ENCODE measurements around the gene OR2M7. TPM values are rescaled to one million over a fixed set of nuclear protein-coding genes. Genes with fewer than 3 reads are reported as not detected.
"Not testable (repeated sequence)": the region's sequence is repeated elsewhere in the genome, so short reads cannot be mapped to it uniquely, and the experiment has no call there.

Gene OR2M7
- total RNA-seq, 2 donors from 2014 or later = not detected

DNA sequence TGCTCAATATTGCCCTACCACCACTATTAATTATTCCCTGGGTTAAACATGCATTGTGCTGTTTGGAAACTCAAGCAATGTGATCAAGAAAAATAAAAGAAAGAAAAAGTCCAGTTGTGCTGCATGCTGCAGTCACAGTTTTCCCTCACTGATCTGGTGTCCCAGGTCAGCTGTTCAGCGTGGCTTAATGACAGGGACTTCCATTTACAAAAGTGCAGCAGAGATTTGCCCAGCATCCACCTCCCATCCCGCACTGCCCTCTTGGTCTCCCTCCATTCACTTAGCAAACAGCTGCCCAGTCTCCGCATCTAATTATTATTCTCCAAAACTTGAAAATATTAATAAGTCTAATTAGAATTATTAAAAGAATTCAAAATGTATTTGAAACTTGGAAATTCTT lies 35.0 kb upstream of the OR2M7 start:
- Histone ChIP-seq H3K4me3 (no peak overlapping the region), H3K9me3 (no peaks in the 10 kb centered on the region), H3K27ac (no peak overlapping the region), H3K4me1 (no peaks in the 10 kb centered on the region), H3K27me3 (no peaks in the 10 kb centered on the region), H3K36me3 (replicated peaks in 1 of 2; ENCODE audit: insufficient read depth in 1 of 2, low read depth in 2 of 2) (no peaks in the 10 kb centered on the region)
- TF ChIP-seq, protein P1, sequence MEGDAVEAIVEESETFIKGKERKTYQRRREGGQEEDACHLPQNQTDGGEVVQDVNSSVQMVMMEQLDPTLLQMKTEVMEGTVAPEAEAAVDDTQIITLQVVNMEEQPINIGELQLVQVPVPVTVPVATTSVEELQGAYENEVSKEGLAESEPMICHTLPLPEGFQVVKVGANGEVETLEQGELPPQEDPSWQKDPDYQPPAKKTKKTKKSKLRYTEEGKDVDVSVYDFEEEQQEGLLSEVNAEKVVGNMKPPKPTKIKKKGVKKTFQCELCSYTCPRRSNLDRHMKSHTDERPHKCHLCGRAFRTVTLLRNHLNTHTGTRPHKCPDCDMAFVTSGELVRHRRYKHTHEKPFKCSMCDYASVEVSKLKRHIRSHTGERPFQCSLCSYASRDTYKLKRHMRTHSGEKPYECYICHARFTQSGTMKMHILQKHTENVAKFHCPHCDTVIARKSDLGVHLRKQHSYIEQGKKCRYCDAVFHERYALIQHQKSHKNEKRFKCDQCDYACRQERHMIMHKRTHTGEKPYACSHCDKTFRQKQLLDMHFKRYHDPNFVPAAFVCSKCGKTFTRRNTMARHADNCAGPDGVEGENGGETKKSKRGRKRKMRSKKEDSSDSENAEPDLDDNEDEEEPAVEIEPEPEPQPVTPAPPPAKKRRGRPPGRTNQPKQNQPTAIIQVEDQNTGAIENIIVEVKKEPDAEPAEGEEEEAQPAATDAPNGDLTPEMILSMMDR (IDR thresholded peaks at IDR 0.05) = no peak
- no peak for TF ChIP-seq POLR2A (IDR thresholded peaks at IDR 0.05)
- DNase-seq (no peak), ATAC-seq (no peak)
- intact Hi-C loops (cut with DNase I) = no loop called here
- 58 to 60% methylated on average over 3 of the region's 3 CpGs for WGBS, 2 donors

- Histone ChIP-seq H3K4me1 (no peaks in the 10 kb centered on the region), H3K27ac (no peak within 1 kb of the TSS), H3K9me3 (no peaks in the 10 kb centered on the region), H3K27me3 (no peaks in the 10 kb centered on the region), H3K4me3 (no peak within 1 kb of the TSS), H3K36me3 (replicated peaks in 1 of 2; ENCODE audit: insufficient read depth in 1 of 2, low read depth in 2 of 2) (no peaks in the 10 kb centered on the region)
- ATAC-seq (no peak), DNase-seq (no peak)
- intact Hi-C loops (cut with DNase I) = no loop called here
- TF ChIP-seq, protein P1 (IDR thresholded peaks at IDR 0.05) = no peak
- no peak for TF ChIP-seq POLR2A (IDR thresholded peaks at IDR 0.05)
- WGBS, 2 donors = 50 to 61% methylated on average over 4 of the region's 4 CpGs
Measured at GRCh38 chr1:248348475-248348874, 24.1 kb upstream of the OR2M7 start, which contains the start of gene OR14C36. OR14C36 (plus strand) TSS chr1:248348775; CDS start chr1:248348775, 0 bp downstream.

- DNase-seq = no peak
- TF ChIP-seq, protein P1 (IDR thresholded peaks at IDR 0.05) = no peak
- TF ChIP-seq POLR2A (IDR thresholded peaks at IDR 0.05) = no peak
- H3K27ac ChIP-seq = no peak overlapping the region
- no peak for ATAC-seq
- 28 to 30% methylated on average over 3 of the region's 3 CpGs for WGBS, 2 donors
- no peaks in the 10 kb centered on the region for H3K9me3 ChIP-seq
- H3K4me1 ChIP-seq = no peaks in the 10 kb centered on the region
- no peaks in the 10 kb centered on the region for H3K27me3 ChIP-seq
- intact Hi-C loops (cut with DNase I) = no loop called here
- H3K36me3 ChIP-seq (replicated peaks in 1 of 2; ENCODE audit: insufficient read depth in 1 of 2, low read depth in 2 of 2) = no peaks in the 10 kb centered on the region
- no peak overlapping the region for H3K4me3 ChIP-seq
Measured at GRCh38 chr1:248343451-248343850, 19.1 kb upstream of the OR2M7 start.

DNA sequence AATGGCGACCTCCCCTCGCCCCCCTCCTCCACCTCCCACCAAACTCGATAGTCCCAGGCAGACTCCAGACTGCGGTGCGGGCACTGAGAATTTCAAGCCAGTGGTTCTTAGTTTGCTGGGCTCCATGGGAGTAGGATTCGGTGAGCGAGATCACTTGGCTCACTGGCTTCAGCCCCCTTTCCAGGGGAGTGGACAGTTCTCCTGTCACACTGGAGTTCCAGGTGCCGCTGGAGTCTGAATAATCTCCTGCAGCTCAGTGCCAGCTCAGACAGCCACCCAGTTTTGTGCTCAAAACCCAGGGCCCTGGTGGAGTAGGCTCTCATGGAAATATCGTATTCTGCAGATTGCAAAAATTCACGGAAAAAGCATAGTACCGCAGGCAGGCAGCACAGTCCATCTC lies 7.6 kb downstream of the OR2M7 start:
- no peak for ATAC-seq

GRCh38 chr1:248306740-248307139 lies 17.6 kb downstream of the OR2M7 start:
- H3K4me3 ChIP-seq; H3K4me1 ChIP-seq; intact Hi-C loops (cut with DNase I); H3K36me3 ChIP-seq (replicated peaks in 1 of 2; ENCODE audit: insufficient read depth in 1 of 2, low read depth in 2 of 2); H3K27ac ChIP-seq; ATAC-seq; H3K9me3 ChIP-seq; DNase-seq; H3K27me3 ChIP-seq: not testable (repeated sequence)
- 63 to 72% methylated on average over 13 of the region's 15 CpGs for WGBS, 2 donors

More for the DNA sequence above, 7.6 kb downstream of the OR2M7 start:
- H3K9me3 ChIP-seq = no peaks in the 10 kb centered on the region
- no peak for DNase-seq
- no peaks in the 10 kb centered on the region for H3K4me1 ChIP-seq
- TF ChIP-seq, protein P1 (IDR thresholded peaks at IDR 0.05) = no peak
- no peak for TF ChIP-seq POLR2A (IDR thresholded peaks at IDR 0.05)
- WGBS, 2 donors = 74 to 80% methylated on average over 10 to 11 of the region's 11 CpGs
- H3K36me3 ChIP-seq (replicated peaks in 1 of 2; ENCODE audit: insufficient read depth in 1 of 2, low read depth in 2 of 2) = no peaks in the 10 kb centered on the region
- no peak overlapping the region for H3K27ac ChIP-seq
- H3K27me3 ChIP-seq = no peaks in the 10 kb centered on the region
- no peak overlapping the region for H3K4me3 ChIP-seq
- intact Hi-C loops (cut with DNase I) = no loop called here

Measured in body of pancreas (tissue), 4 donors.